OCI-LY3 (cell line): Measurements from ENCODE around the gene PPP1R7.

ENCODE experiments used
- H2AFZ ChIP-seq: fragments of 200-600, 300-600 bp; shearing (Covaris generic); 2 replicates; pipeline ENCODE4 v1.6.0; 2014; ENCODE audit warnings: antibody characterized with exemption, low read depth, low read length
- H3K27ac ChIP-seq: fragments of 200-600, 300-600 bp; sonication (generic); 2 replicates; pipeline ENCODE4 v1.5.1; 2014; ENCODE audit warnings: mild to moderate bottlenecking, low read length, moderate library complexity, mixed read lengths
- H3K27me3 ChIP-seq: fragments of 200-600, 300-600 bp; sonication (generic); 2 replicates; pipeline ENCODE4 v1.6.1; 2014; ENCODE audit warnings: low read depth, low read length, mixed read lengths
- H3K36me3 ChIP-seq: fragments of 200-600, 300-600 bp; sonication (generic); replicated peaks from 2 replicates; pipeline ENCODE3; 2014; ENCODE audit warnings: low read depth, low read length, mixed read lengths
- H3K4me1 ChIP-seq: fragments of 300-600, 200-600 bp; sonication (generic); 2 replicates; pipeline ENCODE4 v1.6.1; 2014; ENCODE audit warnings: low read length, mixed read lengths
- H3K4me2 ChIP-seq: fragments of 200-600, 300-600 bp; sonication (generic); 2 replicates; pipeline ENCODE4 v1.6.1; 2014; ENCODE audit warnings: low read length, mixed read lengths
- H3K4me3 ChIP-seq: fragments of 300-600, 200-600 bp; sonication (generic); 2 replicates; pipeline ENCODE4 v1.5.1; 2014; ENCODE audit warnings: antibody characterized with exemption, mild to moderate bottlenecking, low read length, moderate library complexity
- H3K79me2 ChIP-seq: fragments of 300-600, 200-600 bp; shearing (Covaris generic); 2 replicates; pipeline ENCODE4 v1.6.1; 2014; ENCODE audit warnings: mild to moderate bottlenecking, low read length, mixed read lengths
- H3K9ac ChIP-seq: fragments of 300-600, 200-600 bp; shearing (Covaris generic); 2 replicates; pipeline ENCODE4 v1.6.0; 2014; ENCODE audit warnings: mild to moderate bottlenecking, low read length, moderate library complexity
- H3K9me3 ChIP-seq: fragments of 200-600, 300-600 bp; shearing (Covaris generic); 2 replicates; pipeline ENCODE4 v1.6.1; 2014; ENCODE audit warnings: low read length, mixed read lengths; ENCODE audit not compliant: insufficient read depth
- H4K20me1 ChIP-seq: fragments of 200-600, 300-600 bp; sonication (generic); 2 replicates; pipeline ENCODE4 v1.6.1; 2016; ENCODE audit warnings: low read length, mixed read lengths; ENCODE audit not compliant: insufficient read depth
- CTCF ChIP-seq: fragments of 200-600, 300-600 bp; sonication (generic); IDR thresholded peaks from 2 replicates; pipeline ENCODE4 v1.5.1; 2014; ENCODE audit warnings: antibody characterized with exemption, low read length, low read depth
- EZH2phosphoT487 ChIP-seq: fragments of 200-600 bp; shearing (Covaris generic); IDR thresholded peaks from 2 replicates; pipeline ENCODE4 v1.6.1; 2018; ENCODE audit warnings: antibody characterized with exemption, mixed run types, low read depth

The PPP1R7 gene

DNA sequence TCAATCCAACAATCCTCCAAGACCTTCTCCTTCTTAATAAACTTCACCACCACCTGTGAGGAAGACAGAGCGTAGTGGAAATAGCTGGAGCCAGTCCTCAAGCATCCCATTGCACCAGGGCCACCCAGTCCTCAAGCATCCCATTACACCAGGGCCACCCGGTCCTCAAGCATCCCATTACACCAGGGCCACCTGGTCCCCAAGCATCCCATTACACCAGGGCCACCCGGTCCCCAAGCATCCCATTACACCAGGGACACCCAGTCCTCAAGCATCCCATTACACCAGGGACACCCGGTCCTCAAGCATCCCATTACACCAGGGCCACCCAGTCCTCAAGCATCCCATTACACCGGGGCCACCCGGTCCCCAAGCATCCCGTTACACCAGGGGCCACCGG is 34.9 kb upstream of the PPP1R7 start:
- no peaks in the 10 kb centered on the region for H4K20me1 ChIP-seq
- H3K4me1 ChIP-seq: peaks cover 19% of the 10 kb centered on the region
- no peak overlapping the region for H2AFZ ChIP-seq
- no peak overlapping the region for H3K27ac ChIP-seq
- H3K9me3 ChIP-seq: no peaks in the 10 kb centered on the region
- H3K4me3 ChIP-seq: no peak overlapping the region
- peaks cover 50% of the 10 kb centered on the region for H3K79me2 ChIP-seq
- H3K4me2 ChIP-seq: no peak overlapping the region
- no peak overlapping the region for H3K9ac ChIP-seq
- no peaks in the 10 kb centered on the region for H3K27me3 ChIP-seq
- TF ChIP-seq EZH2phosphoT487 (no peak), CTCF (no peak)
- H3K36me3 ChIP-seq: peaks cover 37% of the 10 kb centered on the region

- no peak for TF ChIP-seq CTCF
- no peak for TF ChIP-seq EZH2phosphoT487
- Histone ChIP-seq H3K36me3 (peaks cover 48% of the 10 kb centered on the region), H2AFZ (no peak overlapping the region), H3K9ac (no peak overlapping the region), H3K9me3 (no peaks in the 10 kb centered on the region), H3K4me1 (peaks cover 4% of the 10 kb centered on the region), H3K4me3 (no peak overlapping the region), H4K20me1 (no peaks in the 10 kb centered on the region), H3K27me3 (no peaks in the 10 kb centered on the region), H3K27ac (no peak overlapping the region), H3K4me2 (no peak overlapping the region), H3K79me2 (peaks cover 46% of the 10 kb centered on the region)
These were observed 33.4 kb upstream of the PPP1R7 start for GRCh38 chr2:241116606-241117560.

GRCh38 chr2:241118737-241119505 is 31.3 kb upstream of the PPP1R7 start:
- no peaks in the 10 kb centered on the region for H4K20me1 ChIP-seq
- peaks cover 44% of the 10 kb centered on the region for H3K36me3 ChIP-seq
- no peak overlapping the region for H3K4me3 ChIP-seq
- no peak for TF ChIP-seq CTCF
- TF ChIP-seq EZH2phosphoT487: no peak
- H2AFZ ChIP-seq: no peak overlapping the region
- no peak overlapping the region for H3K27ac ChIP-seq
- H3K9me3 ChIP-seq: no peaks in the 10 kb centered on the region
- no peak overlapping the region for H3K9ac ChIP-seq
- H3K27me3 ChIP-seq: no peaks in the 10 kb centered on the region
- H3K4me2 ChIP-seq: no peak overlapping the region
- no peaks in the 10 kb centered on the region for H3K4me1 ChIP-seq
- H3K79me2 ChIP-seq: peaks cover 56% of the 10 kb centered on the region

DNA sequence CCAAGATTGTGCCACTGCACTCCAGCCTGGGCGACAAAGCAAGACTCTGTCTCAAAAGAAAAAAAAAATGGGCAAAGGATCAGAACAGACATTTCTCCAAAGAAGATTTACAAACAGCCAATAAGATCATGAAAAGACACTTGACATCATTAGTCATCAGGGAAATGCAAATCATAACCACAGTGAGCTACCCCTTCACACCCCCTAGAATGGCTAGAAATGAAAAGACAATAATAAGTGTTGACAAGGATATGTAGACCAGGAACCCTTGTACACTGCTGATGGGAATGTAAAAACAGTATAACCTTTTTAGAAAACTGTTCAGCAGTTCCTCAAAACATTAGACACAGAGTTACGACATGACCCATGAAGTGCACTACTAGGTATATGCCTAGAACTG is 29.8 kb upstream of the PPP1R7 start:
- Histone ChIP-seq H4K20me1 (no peaks in the 10 kb centered on the region), H3K27ac (no peak overlapping the region), H3K4me1 (peaks cover 8% of the 10 kb centered on the region; the same call in 1 of the 2 replicates), H3K4me3 (no peak overlapping the region), H3K4me2 (no peak overlapping the region), H3K9me3 (no peaks in the 10 kb centered on the region), H3K79me2 (peaks cover 69% of the 10 kb centered on the region), H3K27me3 (no peaks in the 10 kb centered on the region), H3K36me3 (peaks cover 39% of the 10 kb centered on the region), H2AFZ (no peak overlapping the region), H3K9ac (no peak overlapping the region)
- TF ChIP-seq CTCF (no peak), EZH2phosphoT487 (no peak)
